RWPE2 (cell line): ENCODE data around the gene ASPDH.

Experiments
- ATAC-seq: fragments of 200-7000 bp; cut with Tn5 transposase; 3 replicates; pipeline ENCODE4 v1.9.1; 2021; ENCODE audit warnings: low read depth
- DNase-seq: peaks from one replicate; pipeline ENCODE4 v3.0.0-alpha.2; 2020; ENCODE audit warnings: low spot score
- H3K27ac ChIP-seq: fragments of 450-650 bp; 2 replicates; pipeline ENCODE4 v1.5.1; 2017; ENCODE audit warnings: mild to moderate bottlenecking; ENCODE audit not compliant: poor library complexity, severe bottlenecking
- H3K27me3 ChIP-seq: fragments of 250-450 bp; sonication (Bioruptor Pico); 2 replicates; pipeline ENCODE4 v1.5.1; 2021; ENCODE audit warnings: mild to moderate bottlenecking, moderate library complexity; ENCODE audit not compliant: insufficient read depth, poor library complexity, severe bottlenecking
- H3K36me3 ChIP-seq: fragments of 250-450 bp; sonication (Bioruptor Pico); 2 replicates; pipeline ENCODE4 v1.5.1; 2020; ENCODE audit warnings: low read depth, mild to moderate bottlenecking, moderate library complexity
- H3K4me1 ChIP-seq: fragments of 250-450 bp; sonication (Bioruptor Pico); 2 replicates; pipeline ENCODE4 v1.5.1; 2021; ENCODE audit warnings: mild to moderate bottlenecking, moderate library complexity; ENCODE audit not compliant: insufficient read depth, poor library complexity, severe bottlenecking
- H3K4me3 ChIP-seq: fragments of 250-450 bp; sonication (Bioruptor Pico); 2 replicates; pipeline ENCODE4 v1.5.1; 2021; ENCODE audit warnings: mild to moderate bottlenecking, moderate library complexity; ENCODE audit not compliant: severe bottlenecking
- H3K9me3 ChIP-seq: fragments of 250-450 bp; sonication (Bioruptor Pico); 2 replicates; pipeline ENCODE4 v1.5.1; 2021; ENCODE audit warnings: mild to moderate bottlenecking, moderate library complexity; ENCODE audit not compliant: severe bottlenecking
- CTCF ChIP-seq: fragments of 450-650 bp; IDR thresholded peaks from one replicate; pipeline ENCODE4 v1.5.1; 2017; ENCODE audit warnings: mild to moderate bottlenecking, moderate library complexity; ENCODE audit not compliant: poor library complexity, severe bottlenecking

The ASPDH gene

GRCh38 chr19:50485284-50485955 is 28.3 kb downstream of the ASPDH start:
- no peaks in the 10 kb centered on the region for H3K4me1 ChIP-seq
- peaks cover 14% of the 10 kb centered on the region for H3K27me3 ChIP-seq
- H3K27ac ChIP-seq: no peak overlapping the region
- H3K4me3 ChIP-seq: no peak overlapping the region
- ATAC-seq: no peak
- DNase-seq: no peak
- H3K9me3 ChIP-seq: no peaks in the 10 kb centered on the region
- no peak for TF ChIP-seq CTCF
- no peaks in the 10 kb centered on the region for H3K36me3 ChIP-seq

- ATAC-seq (no peak), DNase-seq (no peak)
- peaks cover 14% of the 10 kb centered on the region for H3K36me3 ChIP-seq
- H3K4me3 ChIP-seq: no peak overlapping the region
- no peak overlapping the region for H3K27ac ChIP-seq
- TF ChIP-seq CTCF: no peak
- no peaks in the 10 kb centered on the region for H3K4me1 ChIP-seq
- H3K27me3 ChIP-seq: peaks cover 5% of the 10 kb centered on the region
- no peaks in the 10 kb centered on the region for H3K9me3 ChIP-seq
Observed at GRCh38 chr19:50482916-50483315, 30.8 kb downstream of the ASPDH start.

DNA sequence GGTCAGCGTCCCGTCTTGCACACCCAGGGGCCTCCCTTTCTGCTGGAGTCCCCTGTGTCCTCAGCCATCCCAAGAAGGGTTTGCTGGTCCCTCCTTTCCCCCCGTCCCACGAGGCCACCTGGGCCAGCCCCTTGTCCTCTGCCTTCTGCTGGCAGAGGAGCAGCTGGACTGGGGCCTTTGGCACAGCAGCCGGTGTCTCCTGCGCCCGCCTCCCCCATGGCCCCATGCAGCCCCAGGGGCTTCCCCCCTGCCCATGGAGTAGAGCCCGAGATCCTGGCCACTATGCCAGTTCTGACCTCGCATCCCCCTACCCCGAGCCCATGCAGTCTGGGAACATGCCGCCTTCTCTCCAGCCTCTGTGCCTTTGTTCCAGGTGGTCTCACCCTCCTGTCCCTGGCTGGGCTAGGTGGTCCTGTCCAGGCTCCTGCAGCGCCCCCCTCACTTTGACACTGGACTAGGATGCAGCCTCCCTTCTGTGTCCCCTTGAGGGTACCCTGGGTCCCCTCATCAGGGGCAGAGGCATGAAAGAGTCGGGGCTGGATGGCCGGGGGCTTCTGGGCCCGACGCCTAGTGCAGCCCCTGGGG is 31.4 kb downstream of the ASPDH start:
- DNase-seq (no peak), ATAC-seq (no peak)
- H3K27ac ChIP-seq: no peak overlapping the region
- no peaks in the 10 kb centered on the region for H3K4me1 ChIP-seq
- H3K4me3 ChIP-seq: no peak overlapping the region
- H3K36me3 ChIP-seq: peaks cover 14% of the 10 kb centered on the region
- peaks cover 4% of the 10 kb centered on the region for H3K27me3 ChIP-seq
- TF ChIP-seq CTCF: no peak
- H3K9me3 ChIP-seq: no peaks in the 10 kb centered on the region

- ATAC-seq (no peak), DNase-seq (no peak)
- Histone ChIP-seq H3K4me1 (no peaks in the 10 kb centered on the region), H3K27ac (no peak overlapping the region), H3K27me3 (no peaks in the 10 kb centered on the region), H3K36me3 (peaks cover 14% of the 10 kb centered on the region), H3K9me3 (no peaks in the 10 kb centered on the region), H3K4me3 (no peak overlapping the region)
- TF ChIP-seq CTCF: no peak
Observed at GRCh38 chr19:50481351-50482149, 32.2 kb downstream of the ASPDH start.
